ENCODE measurements around the gene AGMO. TPM values are rescaled to one million over a fixed set of nuclear protein-coding genes. Genes with fewer than 3 reads are reported as not detected.

AGMO gene
- total RNA-seq, 1 donor from 2014 or later: 0.20 TPM

GRCh38 chr7:15508258-15508657, 53.6 kb downstream of the AGMO start:
- H3K4me1 ChIP-seq: no peaks in the 10 kb centered on the region
- no peak for DNase-seq
- intact Hi-C loops (cut with DNase I): no loop called here
- no peak overlapping the region for H3K4me3 ChIP-seq
- H3K9me3 ChIP-seq: no peaks in the 10 kb centered on the region
- no peak overlapping the region for H3K27ac ChIP-seq
- no peaks in the 10 kb centered on the region for H3K36me3 ChIP-seq
- ATAC-seq: no peak
- no peaks in the 10 kb centered on the region for H3K27me3 ChIP-seq
- TF ChIP-seq CTCF (IDR thresholded peaks at IDR 0.05): no peak

GRCh38 chr7:15507708-15508107, 54.1 kb downstream of the AGMO start:
- Histone ChIP-seq H3K4me3 (no peak overlapping the region), H3K4me1 (no peaks in the 10 kb centered on the region), H3K27ac (no peak overlapping the region), H3K27me3 (no peaks in the 10 kb centered on the region), H3K9me3 (no peaks in the 10 kb centered on the region), H3K36me3 (no peaks in the 10 kb centered on the region)
- intact Hi-C loops (cut with DNase I): no loop called here
- TF ChIP-seq CTCF (IDR thresholded peaks at IDR 0.05): no peak
- ATAC-seq (no peak), DNase-seq (no peak)

- Histone ChIP-seq H3K4me3 (no peak overlapping the region), H3K27me3 (no peaks in the 10 kb centered on the region), H3K9me3 (no peaks in the 10 kb centered on the region), H3K4me1 (no peaks in the 10 kb centered on the region), H3K27ac (no peak overlapping the region), H3K36me3 (no peaks in the 10 kb centered on the region)
- ATAC-seq: no peak
- TF ChIP-seq CTCF (IDR thresholded peaks at IDR 0.05): no peak
- intact Hi-C loops (cut with DNase I): no loop called here
- no peak for DNase-seq
These were observed 54.6 kb downstream of the AGMO start for GRCh38 chr7:15507171-15507570.

GRCh38 chr7:15505761-15506160, 56.1 kb downstream of the AGMO start:
- intact Hi-C loops (cut with DNase I): no loop called here
- TF ChIP-seq CTCF (IDR thresholded peaks at IDR 0.05): no peak
- DNase-seq: no peak
- Histone ChIP-seq H3K4me3 (no peak overlapping the region), H3K4me1 (no peaks in the 10 kb centered on the region), H3K36me3 (no peaks in the 10 kb centered on the region), H3K27ac (no peak overlapping the region), H3K9me3 (no peaks in the 10 kb centered on the region), H3K27me3 (no peaks in the 10 kb centered on the region)
- ATAC-seq: no peak

- no peaks in the 10 kb centered on the region for H3K27me3 ChIP-seq
- TF ChIP-seq CTCF (IDR thresholded peaks at IDR 0.05): no peak
- H3K9me3 ChIP-seq: no peaks in the 10 kb centered on the region
- intact Hi-C loops (cut with DNase I): no loop called here
- DNase-seq (no peak), ATAC-seq (no peak)
- no peak overlapping the region for H3K27ac ChIP-seq
- H3K4me1 ChIP-seq: no peaks in the 10 kb centered on the region
- H3K36me3 ChIP-seq: no peaks in the 10 kb centered on the region
- no peak overlapping the region for H3K4me3 ChIP-seq
These were observed 57.5 kb downstream of the AGMO start for GRCh38 chr7:15504351-15504750.

GRCh38 chr7:15503603-15504290, 58.1 kb downstream of the AGMO start:
- intact Hi-C loops (cut with DNase I): no loop called here
- DNase-seq: no peak

More at GRCh38 chr7:15503603-15504290, 58.1 kb downstream of the AGMO start:
- Histone ChIP-seq H3K36me3 (no peaks in the 10 kb centered on the region), H3K9me3 (no peaks in the 10 kb centered on the region), H3K27me3 (no peaks in the 10 kb centered on the region), H3K4me3 (no peak overlapping the region), H3K4me1 (no peaks in the 10 kb centered on the region), H3K27ac (no peak overlapping the region)
- ATAC-seq: no peak
- no peak for TF ChIP-seq CTCF (IDR thresholded peaks at IDR 0.05)
